NCI-H345 treated with DMSO at 0.1 percent for 48 hours (cell line): ENCODE data around the gene GGT5.
"Not testable (repeated sequence)": the region's sequence is repeated elsewhere in the genome, so short reads cannot be mapped to it uniquely, and the experiment has no call there.

Experiments
- DNase-seq: peaks from one replicate; lab custom pipeline; 2025; ENCODE audit not compliant: unreplicated experiment; lab: John Stamatoyannopoulos, UW

Gene GGT5

DNA sequence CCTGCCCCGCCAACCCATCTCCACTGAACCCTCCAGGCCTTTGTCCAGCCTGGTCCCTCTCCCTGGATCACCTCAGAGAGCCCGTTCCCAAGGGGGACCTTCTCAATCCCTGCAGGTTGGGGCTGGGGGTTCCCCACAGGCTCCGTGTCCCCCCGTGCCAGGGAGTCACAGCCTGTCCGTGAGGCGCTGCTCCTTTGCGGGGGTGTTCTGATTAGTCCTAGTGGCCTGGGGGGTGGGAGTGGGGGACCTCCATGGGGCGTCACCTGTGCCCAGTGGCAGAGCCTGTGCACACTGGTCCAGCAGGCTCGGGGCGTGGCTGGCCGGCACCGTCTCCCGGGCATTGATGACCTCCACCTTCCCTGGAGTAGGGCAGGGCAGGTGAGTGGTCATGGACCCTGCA, 11.6 kb downstream of the GGT5 start:
- no peak for DNase-seq

DNA sequence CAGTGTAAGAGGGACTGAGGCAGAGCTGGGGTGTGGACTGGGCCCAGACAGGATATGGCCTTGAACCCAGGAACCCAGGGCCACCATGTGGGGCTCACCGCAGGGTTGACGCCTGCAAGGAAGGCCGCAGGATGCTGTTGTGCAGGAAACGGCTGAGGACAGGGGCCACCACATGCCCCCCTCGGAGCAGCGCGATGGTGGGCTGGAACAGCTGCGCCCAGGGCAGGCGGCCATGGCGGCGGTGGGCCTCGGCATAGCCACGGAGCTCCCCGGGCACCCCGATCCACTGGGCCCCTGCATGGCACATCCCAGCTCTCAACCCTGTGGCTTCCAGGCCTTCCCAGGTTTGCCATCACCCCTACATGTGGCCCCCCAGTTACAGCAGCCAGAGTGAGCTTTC, 12.2 kb downstream of the GGT5 start:
- DNase-seq, result no peak

DNA sequence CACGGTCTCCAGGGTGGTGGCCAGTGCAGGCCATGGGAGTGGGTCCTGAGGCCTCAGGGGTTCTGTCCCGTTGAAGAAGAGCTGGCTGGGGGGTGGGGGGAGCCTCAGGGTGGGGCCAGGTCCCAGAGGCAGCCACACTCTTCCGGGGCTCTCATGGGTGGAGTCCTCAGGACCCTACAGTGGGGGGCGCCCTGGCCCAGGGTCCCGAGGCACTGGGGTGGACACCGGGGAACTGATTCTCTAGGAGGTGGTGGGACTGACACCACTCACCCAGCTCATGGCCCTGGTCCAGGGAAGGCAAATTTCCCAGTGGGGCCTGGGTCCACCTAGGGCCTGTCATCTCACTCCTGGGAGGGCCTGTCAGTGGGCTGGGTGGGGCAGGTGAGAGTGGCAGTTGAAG, 12.8 kb downstream of the GGT5 start:
- no peak for DNase-seq

DNA sequence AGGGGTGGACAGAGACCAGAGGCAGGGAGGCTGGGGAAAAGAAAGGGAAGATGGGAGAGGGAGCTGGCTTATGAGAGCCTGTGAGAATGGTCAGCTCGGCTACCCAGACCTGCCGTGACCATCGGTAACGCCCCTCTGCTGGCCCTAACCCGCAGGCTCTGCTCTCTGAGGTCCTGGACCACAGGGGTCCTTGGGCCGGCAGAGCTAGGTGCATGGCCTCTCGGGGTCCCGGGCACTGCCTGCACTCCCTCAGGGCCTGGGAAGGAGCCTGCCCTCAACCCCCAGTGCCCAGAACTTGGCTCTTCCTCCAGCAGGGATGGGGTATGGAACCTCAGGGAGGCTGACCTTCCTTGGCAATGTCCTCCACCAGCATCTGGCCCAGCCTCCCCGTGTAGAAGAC, 13.2 kb downstream of the GGT5 start:
- DNase-seq, result no peak

DNA sequence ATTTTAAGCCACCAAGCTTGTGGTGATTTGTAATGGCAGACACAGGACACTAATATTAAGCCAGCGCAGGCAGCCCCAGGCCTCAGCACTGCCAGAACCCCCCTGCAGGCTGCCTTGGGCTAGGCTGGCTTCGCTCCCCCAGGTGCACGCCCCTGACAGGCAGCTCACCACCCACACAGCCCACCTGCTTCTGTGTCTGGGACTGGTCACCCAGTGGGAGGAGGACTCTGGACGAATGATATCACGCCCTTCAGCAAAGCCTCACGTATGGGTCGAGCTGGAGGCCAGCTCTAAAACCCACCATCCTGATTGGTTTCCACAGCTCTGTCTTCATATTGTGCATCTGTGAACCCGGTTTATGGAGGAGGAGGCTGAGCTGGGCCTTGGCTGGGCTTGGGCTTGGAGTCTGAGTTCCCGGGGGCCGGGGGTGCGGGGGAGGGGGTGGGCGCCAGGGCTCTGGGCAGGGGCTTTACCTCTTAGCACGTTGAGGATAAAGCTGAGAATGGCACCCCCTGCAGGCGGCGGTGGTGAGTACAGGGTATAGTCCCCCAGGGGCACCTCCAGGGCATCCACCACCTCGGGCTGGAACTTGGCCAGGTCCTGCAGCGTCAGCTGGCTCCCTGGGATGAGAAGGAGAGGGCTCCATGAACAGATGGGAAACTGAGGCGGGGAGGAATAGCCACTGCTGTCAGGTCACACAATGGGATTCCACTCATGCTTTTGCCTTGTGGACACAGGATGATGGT, 13.8 kb downstream of the GGT5 start:
- DNase-seq, result no peak

DNA sequence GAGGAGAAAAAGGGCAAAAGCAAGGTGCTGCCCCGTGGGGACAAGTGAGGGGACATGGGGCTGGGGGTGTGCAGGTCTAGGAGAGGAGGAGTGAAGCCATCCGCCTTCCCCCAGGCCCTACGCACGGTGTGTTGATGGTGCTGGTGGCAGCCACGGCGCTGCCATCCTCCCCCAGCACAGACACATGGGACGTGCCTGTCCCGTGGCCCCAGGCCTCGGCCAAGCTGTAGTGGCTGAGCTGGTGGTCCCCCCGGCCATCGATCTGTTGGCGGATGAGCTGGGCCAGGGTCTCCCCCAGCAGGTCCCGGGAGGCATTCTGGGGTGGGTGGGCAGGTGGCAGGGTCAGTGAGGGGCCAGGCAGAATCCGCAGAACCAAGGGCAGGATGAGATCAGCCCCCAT, 18.9 kb downstream of the GGT5 start:
- DNase-seq, result no peak

DNA sequence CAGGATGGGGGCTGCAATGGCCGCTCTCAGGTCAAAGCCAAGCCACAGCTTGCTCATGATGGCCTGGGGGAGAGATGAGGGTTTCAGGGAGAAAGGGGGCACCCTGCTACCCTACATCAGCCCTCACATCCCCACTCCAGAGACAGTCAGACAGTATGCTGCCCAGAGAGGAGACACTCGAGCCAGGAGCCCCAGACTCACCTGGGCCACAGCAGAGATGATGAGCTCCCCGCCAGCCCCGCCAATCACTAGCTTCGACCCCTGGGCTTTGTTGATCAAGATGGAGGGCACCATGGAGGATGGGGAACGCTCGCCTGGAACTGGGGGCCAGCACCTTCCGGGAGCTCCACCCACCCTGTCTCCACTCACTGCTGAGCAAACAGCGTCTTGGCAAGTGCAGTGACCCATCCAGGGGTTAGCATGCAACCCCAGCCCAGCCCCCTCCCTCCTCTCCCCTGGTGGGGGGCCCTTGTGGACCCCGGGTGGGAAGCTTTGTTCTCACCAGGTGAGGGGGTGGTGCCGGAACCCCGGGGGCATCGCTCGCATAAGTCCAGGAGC, 19.8 kb downstream of the GGT5 start:
- DNase-seq, result no peak

DNA sequence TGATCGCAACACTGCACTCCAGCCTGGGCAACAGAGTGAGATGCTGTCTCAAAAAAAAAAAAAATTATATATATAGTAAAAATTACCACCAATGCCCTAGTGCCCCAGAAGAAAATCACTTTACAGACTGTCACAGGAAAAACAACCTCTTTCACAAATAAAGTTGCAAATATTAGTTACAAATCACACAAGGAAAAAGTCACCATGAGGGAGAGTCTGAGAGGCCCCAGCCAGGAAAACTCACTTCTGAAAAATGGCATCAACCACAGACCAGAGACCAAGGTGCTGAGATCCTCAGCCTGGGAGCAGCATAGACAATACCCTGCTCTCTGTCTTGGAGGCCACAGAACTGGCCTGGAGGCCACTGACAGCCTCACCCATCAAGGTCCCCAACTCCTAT, 20.4 kb downstream of the GGT5 start:
- DNase-seq, result no peak

DNA sequence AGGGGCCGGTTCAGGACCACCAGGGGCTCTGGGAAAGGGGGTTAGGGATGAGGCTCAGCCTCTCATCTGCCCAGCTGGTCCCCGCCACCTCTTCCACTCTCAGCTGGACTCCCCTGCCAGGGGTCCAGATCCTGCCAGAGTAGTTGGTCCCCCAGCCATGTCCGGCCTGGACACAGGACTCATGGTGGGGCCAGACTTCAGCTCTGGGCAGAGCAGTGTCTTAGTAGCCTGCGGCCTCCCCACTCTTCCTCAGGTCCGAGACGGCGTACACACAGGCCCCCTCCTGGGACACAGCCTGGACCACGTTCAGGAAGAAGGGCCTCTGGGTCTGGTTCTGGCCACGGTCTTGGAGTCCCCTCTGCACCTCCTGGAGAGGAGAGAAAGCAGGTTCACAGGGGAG, 25.1 kb downstream of the GGT5 start:
- DNase-seq, result no peak

DNA sequence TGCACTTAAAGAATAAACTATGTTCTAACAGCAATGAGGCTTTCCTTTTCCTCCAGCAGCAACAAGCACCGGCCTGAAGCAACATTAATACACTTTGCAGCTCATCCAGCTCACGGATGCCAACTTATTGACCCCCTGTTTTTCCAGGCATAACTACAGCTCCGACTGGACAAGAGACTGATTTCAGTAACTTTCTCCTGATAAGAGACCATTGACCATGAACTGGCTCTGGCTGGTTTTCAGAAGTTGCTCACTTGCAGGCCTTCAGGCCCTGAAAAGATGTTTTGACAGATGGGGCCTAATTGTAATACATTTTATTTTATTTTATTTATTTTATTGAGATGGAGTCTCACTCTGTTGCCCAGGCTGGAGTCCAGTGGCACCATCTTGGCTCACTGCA, 27.5 kb downstream of the GGT5 start:
- no peak for DNase-seq

DNA sequence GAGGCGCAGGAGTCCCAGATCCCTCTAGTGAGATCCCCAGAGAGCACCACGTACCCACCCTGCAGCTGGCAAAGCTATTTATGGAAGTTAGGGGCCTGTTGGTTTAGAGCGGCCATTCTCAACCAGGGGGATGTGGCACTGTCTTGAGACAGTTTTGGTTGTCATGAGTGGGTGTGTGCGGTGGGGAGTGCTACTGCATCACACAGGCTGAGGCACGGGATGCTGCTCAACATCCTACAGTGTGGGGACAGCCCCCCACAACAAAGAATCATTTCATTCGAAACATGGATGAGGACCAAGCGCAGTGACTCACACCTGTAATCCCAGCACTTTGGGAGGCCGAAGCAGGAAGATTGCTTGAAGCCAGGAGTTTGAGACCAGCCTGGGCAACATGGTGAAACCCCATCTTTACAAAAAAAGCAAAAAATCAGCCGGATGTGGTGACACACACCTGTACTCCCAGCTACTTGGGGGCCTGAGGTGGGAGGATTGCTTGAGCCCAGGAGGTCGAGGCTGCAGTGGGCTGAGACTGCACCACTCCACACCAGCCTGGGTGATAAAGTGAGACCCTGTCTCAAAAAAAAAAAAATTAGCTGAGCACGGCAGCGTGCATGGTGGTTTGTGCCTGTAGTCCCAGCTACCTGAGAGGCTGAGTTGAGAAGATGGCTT, 28.2 kb downstream of the GGT5 start:
- DNase-seq, result no peak

DNA sequence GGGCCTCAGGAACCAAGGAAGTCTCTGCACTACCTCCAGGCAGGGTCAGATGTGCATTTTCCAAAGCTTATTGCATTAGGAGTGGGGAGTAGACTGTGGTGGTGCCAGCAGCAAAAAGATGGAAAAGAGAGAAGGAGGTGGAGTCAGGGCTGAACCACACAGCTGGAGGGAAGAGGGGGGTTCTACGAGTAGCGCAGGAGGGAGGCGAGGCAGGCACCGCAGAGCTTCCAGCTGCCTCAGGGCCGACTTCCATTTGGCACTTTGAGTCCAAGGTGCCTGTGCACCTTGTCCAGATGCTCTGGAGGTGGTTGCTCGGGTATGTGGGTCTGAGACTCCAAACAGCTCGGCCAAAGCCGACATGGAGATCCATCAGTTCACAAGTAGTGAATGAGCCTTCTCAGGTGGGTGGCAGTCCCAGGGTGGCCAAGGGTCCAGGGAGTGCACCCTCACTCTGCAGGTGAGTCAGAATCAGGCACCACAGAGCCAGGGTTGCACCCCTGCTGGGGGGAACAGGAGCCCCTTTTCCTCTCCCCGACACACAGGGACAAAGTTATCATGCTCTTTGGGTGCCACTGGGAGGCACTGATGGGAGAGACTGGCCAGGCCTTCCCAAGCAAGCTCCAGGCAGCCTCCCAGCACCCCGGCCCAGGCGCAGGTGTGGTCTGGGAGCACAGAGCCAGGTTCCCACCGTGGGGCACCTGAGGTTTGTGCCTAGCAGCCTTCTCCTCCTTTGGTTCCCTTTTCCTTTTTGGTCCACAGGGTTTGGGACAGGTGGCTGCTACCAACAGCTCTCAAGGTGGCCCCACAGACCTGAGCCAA, 30.2 kb downstream of the GGT5 start:
- no peak for DNase-seq

DNA sequence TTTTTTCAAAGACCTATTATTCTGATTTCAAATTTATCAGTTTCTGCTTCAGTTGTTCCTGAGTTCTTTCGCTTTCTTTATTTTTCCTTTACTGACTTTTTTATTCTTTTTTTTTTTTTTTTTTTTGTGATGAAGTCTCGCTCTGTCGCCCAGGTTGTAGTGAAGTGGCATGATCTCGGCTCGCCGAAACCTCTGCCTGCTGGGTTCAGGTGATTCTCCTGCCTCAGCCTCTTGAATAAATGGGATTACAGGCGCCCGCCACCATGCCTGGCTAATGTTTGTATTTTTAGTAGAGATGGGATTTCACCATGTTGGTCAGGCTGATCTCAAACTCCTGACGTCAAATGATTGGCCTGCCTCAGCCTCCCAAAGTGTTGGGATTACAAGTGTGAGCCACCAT, 31.8 kb downstream of the GGT5 start:
- DNase-seq, result not testable (repeated sequence)

DNA sequence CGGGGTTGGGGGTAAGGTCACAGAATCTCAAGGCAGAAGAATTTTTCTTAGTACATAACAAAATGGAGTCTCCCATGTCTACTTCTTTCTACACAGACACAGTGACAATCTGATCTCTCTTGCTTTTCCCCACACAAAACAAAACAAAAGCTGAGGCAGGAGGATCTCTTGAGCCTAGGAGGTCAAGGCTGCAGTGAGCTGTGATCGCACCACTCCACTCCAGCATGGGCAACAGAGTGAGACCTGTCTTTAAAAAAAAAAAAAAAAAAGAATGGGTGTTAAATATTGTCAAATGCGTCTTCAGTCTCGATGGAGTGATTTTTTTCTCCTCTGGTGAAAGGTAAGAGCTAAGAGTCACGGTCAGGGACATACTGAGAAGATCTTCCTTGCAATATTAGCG, 33.2 kb downstream of the GGT5 start:
- not testable (repeated sequence) for DNase-seq

DNA sequence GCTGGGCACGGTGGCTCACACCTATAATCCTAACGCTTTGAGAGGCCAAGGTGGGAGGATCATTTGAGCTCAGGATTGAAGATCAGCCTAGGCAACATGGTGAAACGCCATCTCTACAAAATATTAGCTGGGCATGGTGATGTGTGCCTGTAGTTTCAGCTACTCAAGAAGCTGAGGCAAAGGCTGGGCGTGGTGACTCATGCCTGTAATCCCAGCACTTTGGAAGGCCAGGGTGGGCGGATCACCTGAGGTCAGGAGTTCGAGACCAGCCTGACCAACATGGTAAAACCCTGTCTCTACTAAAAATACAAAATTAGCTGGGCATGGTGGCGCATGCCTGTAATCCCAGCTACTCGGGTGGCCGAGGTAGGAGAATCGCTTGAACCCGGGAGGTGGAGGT, 34.5 kb downstream of the GGT5 start:
- not testable (repeated sequence) for DNase-seq

DNA sequence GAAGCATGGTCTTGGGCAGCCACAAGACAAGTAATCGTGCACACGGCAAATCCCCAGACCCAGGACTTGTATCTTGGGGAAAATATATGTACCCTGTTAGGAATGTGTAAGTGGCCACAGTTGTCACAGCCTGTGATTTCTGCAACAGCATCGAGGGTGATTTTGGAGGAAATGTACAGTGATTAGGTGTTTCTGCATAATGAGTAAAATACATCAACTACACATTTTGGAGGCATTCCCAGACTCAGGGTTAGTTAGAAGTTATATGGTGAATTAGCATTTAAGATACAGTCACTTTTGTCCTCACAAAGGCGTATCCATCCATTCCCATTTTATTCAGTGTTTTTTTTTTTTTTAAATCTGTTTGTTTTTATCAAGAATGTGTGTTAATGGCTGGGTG, 35.2 kb downstream of the GGT5 start:
- no peak for DNase-seq

DNA sequence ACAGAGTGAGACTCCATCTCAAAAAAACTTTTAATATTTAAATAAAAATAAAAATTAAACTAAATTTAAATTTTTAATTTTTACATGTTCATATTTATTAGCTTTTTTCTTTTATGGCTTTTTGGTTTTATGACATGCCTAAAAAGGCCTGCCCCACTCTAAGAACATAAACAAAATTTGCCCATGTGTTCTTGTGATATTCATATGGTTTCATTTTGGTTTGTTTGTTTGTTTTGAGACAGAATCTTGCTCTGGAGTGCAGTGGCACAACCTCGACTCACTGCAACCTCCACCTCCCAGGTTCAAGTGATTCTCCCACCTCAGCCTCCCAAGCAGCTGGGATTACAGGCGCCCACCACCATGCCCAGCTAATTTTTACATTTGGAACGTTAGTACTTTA, 35.9 kb downstream of the GGT5 start:
- no peak for DNase-seq

DNA sequence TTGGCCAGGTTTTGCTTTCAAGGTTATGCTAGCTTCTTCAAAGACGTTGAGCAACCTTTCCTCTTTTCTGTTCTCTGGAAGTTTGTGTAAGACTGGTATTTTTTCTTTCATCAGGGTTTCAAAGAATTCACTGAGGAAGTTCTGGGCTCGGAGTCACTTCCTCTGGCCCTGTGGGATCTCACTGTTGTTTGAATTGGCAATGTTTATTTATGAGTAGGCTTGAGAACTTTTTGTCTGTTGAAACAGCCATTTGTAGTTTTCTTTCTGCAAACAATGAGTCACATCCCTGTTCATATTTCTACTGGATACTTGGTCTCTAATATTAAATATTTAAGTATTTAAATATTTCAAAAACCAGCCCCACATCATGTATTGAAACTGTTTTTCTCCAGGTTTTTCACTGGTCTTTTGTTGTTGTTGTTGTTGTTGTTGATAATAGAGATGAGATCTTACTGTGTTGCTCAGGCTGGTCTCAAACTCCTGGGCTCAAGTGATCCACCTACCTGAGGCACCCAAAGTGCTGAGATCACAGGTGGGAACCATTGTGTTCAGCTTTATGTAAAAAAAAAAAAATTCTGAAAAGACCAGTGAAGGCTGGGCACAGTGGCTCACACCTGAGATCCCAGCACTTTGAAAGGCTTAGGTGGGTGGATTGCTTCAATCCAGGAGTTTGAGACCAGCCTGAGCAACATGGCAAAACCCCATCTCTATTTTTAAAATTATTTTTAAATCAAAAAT, 36.7 kb downstream of the GGT5 start:
- no peak for DNase-seq

DNA sequence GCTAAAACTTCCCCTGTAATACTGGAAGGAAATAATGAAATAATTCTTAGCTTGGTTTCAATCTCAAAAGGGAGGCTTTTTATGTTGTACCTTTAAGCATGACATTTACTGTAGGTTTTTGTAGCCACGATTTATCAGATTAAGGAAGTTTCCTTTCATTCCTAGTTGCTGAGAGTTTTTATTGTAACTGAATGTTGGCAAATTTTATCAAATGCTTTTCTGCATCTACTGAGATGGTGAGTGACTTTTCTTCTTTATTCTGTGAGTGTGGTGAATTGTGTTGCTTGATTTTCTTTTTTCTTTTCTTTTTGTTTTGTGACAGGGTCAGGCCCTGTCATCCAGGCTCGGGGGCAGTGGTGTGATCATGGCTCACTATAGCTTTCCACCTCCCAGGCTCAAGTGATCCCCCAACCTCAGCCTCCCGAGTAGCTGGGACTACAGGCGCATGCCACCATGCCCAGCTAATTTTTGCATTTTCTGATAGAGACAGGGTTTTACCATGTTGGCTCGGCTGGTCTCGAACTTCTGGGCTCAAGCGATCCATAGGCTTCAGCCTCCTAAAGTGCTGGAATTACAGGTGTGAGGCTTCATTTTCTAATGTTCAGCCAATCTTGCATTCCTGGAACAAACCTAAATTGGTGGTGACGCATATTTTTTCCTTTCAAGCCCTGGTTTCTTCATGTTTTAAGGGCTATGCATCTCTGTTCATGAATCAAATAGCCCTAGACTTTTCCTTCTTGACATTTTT, 37.4 kb downstream of the GGT5 start:
- no peak for DNase-seq
